HFFc6 (cell line): ENCODE data around the gene NTM. TPM values are rescaled to one million over a fixed set of nuclear protein-coding genes. Genes with fewer than 3 reads are reported as not detected.
A peak's percentile ranks its signal among the peaks of the same experiment; 100 is the strongest.

ENCODE experiments used
- DNase-seq: peaks from one replicate; pipeline ENCODE4 v3.0.0-alpha.2; 2018
- H3K27ac Mint-ChIP-seq: 2 replicates; pipeline ENCODE4 v1.8.0; 2020; ENCODE audit warnings: mild to moderate bottlenecking, mixed read lengths
- H3K27me3 Mint-ChIP-seq: 2 replicates; pipeline ENCODE4 v1.8.0; 2021; ENCODE audit warnings: mild to moderate bottlenecking, moderate library complexity, mixed read lengths; ENCODE audit not compliant: insufficient read depth
- H3K36me3 Mint-ChIP-seq: 2 replicates; pipeline ENCODE4 v1.8.0; 2021; ENCODE audit warnings: low read depth, mixed read lengths
- H3K4me1 Mint-ChIP-seq: 2 replicates; pipeline ENCODE4 v1.8.0; 2020; ENCODE audit warnings: low read depth, mixed read lengths
- H3K4me3 Mint-ChIP-seq: 2 replicates; pipeline ENCODE4 v1.8.0; 2020; ENCODE audit warnings: mild to moderate bottlenecking, moderate library complexity, mixed read lengths
- H3K9me3 Mint-ChIP-seq: 2 replicates; pipeline ENCODE4 v1.8.0; 2020; ENCODE audit warnings: mild to moderate bottlenecking, mixed read lengths
- total RNA-seq, 6 experiments: library from RNA; stranded (reverse); fragmentation: NEBNext Ultra II Directional; extraction: Animal tissue kit (Norgen Biotek cat#: 25700); gene quantifications; 2 replicates in 1 of 6; 3 replicates in 5 of 6; pipeline ENCODE4 v1.2.3, GENCODE V29; 2021
- TF ChIP-seq, protein P1 (sequence below): fragments of 200-600 bp; sonication (generic); IDR thresholded peaks from 2 replicates; pipeline ENCODE4 v1.5.0; 2021; ENCODE audit warnings: antibody characterized with exemption, mild to moderate bottlenecking

Gene NTM
- total RNA-seq, 6 experiments from 2014 or later: 18.3 to 23.6 (median 21.7) TPM

DNA sequence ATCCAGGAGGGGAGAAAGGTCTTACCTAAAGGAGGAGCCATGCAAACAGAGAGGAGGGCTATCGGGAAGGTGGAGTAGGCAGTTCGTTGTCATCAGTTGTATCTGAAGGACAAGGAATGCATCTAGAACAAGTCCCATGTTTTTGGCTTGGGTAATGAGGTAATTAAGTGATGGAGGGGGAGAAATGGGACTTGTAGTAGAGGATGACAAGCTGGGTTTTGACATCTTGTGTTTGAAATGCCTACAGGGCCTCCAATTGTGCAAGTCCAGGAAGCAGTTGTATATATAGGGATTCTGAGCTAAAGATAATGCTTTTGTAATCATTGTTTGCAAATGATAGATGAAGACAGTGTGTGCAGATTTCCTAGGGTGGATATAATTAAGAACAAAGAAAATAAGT lies 622.8 kb downstream of the NTM start:
- DNase-seq: no peak
- TF ChIP-seq, protein P1, sequence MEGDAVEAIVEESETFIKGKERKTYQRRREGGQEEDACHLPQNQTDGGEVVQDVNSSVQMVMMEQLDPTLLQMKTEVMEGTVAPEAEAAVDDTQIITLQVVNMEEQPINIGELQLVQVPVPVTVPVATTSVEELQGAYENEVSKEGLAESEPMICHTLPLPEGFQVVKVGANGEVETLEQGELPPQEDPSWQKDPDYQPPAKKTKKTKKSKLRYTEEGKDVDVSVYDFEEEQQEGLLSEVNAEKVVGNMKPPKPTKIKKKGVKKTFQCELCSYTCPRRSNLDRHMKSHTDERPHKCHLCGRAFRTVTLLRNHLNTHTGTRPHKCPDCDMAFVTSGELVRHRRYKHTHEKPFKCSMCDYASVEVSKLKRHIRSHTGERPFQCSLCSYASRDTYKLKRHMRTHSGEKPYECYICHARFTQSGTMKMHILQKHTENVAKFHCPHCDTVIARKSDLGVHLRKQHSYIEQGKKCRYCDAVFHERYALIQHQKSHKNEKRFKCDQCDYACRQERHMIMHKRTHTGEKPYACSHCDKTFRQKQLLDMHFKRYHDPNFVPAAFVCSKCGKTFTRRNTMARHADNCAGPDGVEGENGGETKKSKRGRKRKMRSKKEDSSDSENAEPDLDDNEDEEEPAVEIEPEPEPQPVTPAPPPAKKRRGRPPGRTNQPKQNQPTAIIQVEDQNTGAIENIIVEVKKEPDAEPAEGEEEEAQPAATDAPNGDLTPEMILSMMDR: no peak
- H3K27ac Mint-ChIP-seq: no peak overlapping the region
- H3K4me3 Mint-ChIP-seq: no peak overlapping the region
- H3K27me3 Mint-ChIP-seq: peaks cover 3% of the 10 kb centered on the region; the same call in 1 of the 2 replicates
- H3K4me1 Mint-ChIP-seq: no peaks in the 10 kb centered on the region
- peaks cover 9% of the 10 kb centered on the region; the same call in 1 of the 2 replicates for H3K36me3 Mint-ChIP-seq
- no peaks in the 10 kb centered on the region for H3K9me3 Mint-ChIP-seq

DNA sequence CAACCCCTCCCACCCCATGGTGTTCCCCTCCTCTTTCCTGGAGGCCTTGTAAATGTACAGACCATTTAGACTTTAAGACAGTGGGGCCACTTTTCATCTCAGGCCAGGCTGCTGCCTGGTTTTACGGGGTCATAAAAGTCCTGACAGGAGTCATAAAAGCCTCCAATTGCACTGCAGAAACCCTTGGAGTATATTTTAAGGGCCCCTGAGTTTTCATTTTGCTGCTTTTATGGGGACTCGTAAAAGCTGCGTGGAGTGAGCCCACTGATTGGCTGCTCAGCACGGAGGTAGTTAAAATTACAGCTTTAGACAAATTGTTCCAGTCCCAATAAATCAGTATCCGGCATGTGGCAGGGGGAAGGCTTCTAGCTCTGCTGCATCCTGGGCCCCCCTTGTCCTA lies 627.6 kb downstream of the NTM start:
- no peaks in the 10 kb centered on the region for H3K4me1 Mint-ChIP-seq
- TF ChIP-seq, protein P1: no peak
- DNase-seq: peak; percentile 5
- H3K36me3 Mint-ChIP-seq: peaks cover 9% of the 10 kb centered on the region; the same call in 1 of the 2 replicates
- H3K9me3 Mint-ChIP-seq: no peaks in the 10 kb centered on the region
- H3K27me3 Mint-ChIP-seq: peaks cover 3% of the 10 kb centered on the region; the same call in 1 of the 2 replicates
- H3K27ac Mint-ChIP-seq: no peak overlapping the region
- H3K4me3 Mint-ChIP-seq: no peak overlapping the region

DNA sequence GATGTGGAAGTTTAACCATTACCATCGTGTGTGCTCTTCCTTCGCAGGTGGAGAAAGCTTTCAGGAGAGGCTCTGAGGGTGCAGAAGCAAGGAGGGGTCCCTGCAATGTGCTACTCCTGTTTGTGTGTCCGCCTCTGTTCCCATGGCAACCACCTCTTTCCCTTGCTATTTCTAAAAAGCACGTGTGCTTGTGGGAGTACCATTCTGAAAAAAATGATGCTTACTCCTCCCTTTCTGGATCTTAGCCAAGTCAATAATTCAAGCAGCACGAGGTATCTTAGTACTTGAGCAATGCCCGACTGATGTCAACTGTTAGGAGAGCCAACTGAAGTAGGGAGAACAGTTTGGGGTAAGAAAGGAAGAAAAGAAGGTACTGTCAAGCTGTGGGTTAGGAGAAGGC lies 628.7 kb downstream of the NTM start:
- H3K4me3 Mint-ChIP-seq: no peak overlapping the region
- H3K27me3 Mint-ChIP-seq: peaks cover 3% of the 10 kb centered on the region; the same call in 1 of the 2 replicates
- TF ChIP-seq, protein P1: no peak
- no peaks in the 10 kb centered on the region for H3K4me1 Mint-ChIP-seq
- peaks cover 9% of the 10 kb centered on the region; the same call in 1 of the 2 replicates for H3K36me3 Mint-ChIP-seq
- peak; percentile 3 for DNase-seq
- no peaks in the 10 kb centered on the region for H3K9me3 Mint-ChIP-seq
- no peak overlapping the region for H3K27ac Mint-ChIP-seq

DNA sequence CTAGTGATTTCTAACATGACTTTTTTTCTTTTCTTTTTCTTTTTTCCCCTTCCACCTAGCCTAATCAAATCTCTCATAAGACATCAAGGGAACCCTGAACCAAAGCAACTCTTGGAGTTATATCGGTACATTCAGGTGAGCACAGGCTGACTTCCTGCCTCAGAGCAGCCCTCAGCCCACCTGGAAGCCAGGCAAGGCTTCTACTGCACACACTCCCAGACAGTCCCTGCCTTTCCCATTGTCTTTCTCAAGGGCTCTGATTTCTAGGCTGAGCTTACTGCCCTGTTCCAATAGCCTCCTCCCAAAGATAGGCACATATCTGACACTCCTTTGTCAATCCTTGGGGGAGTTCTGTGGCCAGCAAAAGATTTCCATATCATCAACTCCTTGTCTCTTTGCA lies 629.5 kb downstream of the NTM start:
- no peaks in the 10 kb centered on the region for H3K4me1 Mint-ChIP-seq
- no peak for DNase-seq
- TF ChIP-seq, protein P1: no peak
- H3K9me3 Mint-ChIP-seq: no peaks in the 10 kb centered on the region
- no peak overlapping the region for H3K4me3 Mint-ChIP-seq
- H3K27me3 Mint-ChIP-seq: peaks cover 3% of the 10 kb centered on the region; the same call in 1 of the 2 replicates
- H3K27ac Mint-ChIP-seq: no peak overlapping the region
- H3K36me3 Mint-ChIP-seq: peaks cover 9% of the 10 kb centered on the region; the same call in 1 of the 2 replicates

DNA sequence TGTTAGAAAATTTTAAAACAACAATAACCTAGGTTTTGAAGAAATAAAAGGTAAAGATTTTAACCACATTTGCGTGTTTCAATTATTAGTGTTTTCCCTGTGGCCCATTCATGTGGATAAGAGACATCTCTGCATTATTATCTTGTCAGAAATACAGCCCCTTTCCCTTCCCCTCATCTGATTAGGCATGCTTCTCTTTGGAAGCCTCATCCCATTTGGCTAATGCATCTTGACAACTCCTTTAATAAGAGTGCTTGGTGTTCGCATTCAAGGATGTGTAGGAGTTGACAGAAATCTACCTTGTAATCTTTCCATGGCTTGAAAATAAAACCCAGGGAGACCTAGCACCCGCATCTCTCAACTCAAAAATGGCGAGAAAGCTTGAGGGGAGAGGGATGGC lies 635.5 kb downstream of the NTM start:
- Mint-ChIP-seq H3K4me3 (no peak overlapping the region), H3K36me3 (no peaks in the 10 kb centered on the region), H3K27ac (no peak overlapping the region), H3K27me3 (no peaks in the 10 kb centered on the region; the same call in 1 of the 2 replicates), H3K9me3 (no peaks in the 10 kb centered on the region), H3K4me1 (peaks cover 7% of the 10 kb centered on the region)
- TF ChIP-seq, protein P1: no peak
- no peak for DNase-seq
